ENCODE results near the gene TMEM154. TPM values are rescaled to one million over a fixed set of nuclear protein-coding genes. Genes with fewer than 3 reads are reported as not detected.

Gene TMEM154
- total and polyA plus RNA-seq, 4 donors, result 1.6 to 18.9 (median 8.5) TPM

DNA sequence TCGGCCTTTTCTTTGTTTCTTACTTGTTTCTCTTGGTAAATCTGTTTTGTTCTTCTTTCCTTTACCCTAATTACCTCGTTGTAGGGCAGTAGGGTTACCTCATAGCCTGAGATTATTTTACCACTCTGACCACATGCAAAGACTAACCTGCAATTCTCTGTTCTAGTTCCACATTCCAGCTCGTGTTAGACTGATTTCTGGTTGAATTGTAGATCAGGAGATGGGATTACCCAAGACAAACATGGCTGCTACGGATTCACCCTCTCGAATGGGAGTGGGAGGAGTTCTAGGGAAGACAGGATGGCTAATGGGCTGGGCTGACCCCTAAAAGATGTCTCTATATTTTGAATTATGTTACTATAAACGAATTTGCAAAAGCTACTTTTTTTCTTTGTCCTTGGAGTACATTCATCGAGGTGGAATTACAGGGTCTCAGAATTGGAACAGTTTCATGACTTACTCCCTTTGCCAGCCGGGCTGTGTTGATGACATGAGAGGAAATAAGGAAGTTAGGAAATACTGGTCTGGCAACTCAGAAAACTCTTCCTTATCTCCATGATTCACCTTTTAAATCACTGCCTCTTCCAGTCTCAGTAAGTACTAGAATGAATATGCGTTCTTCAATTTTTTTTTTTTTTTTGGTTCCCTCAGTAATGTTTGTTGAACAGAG, 107.2 kb downstream of the TMEM154 start:
- Histone ChIP-seq H3K27ac (ENCODE audit: low read depth in 1 of 2, low read length in 1 of 2) (no peak overlapping the region), H3K9me3 (ENCODE audit: control insufficient read depth in 4 of 4, insufficient read depth in 3 of 4, low read length in 3 of 4) (no peaks in the 10 kb centered on the region), H3K36me3 (ENCODE audit: control insufficient read depth in 4 of 4, insufficient read depth in 4 of 4, low read length in 4 of 4) (no peaks in the 10 kb centered on the region), H3K4me3 (no peak overlapping the region), H3K4me1 (ENCODE audit: control insufficient read depth in 5 of 5, insufficient read depth in 5 of 5, low read length in 5 of 5) (peaks cover 0 to 22% (median 4%) of the 10 kb centered on the region in 5 donors), H3K9ac (ENCODE audit: insufficient read depth in 1 of 2, low read length in 2 of 2) (no peak overlapping the region), H3K27me3 (ENCODE audit: control insufficient read depth in 3 of 3, insufficient read depth in 3 of 3, low read length in 2 of 3) (no peaks in the 10 kb centered on the region)
- WGBS, 2 donors, result 50 to 56% methylated on average over 9 of the region's 9 CpGs
- TF ChIP-seq, protein P1, sequence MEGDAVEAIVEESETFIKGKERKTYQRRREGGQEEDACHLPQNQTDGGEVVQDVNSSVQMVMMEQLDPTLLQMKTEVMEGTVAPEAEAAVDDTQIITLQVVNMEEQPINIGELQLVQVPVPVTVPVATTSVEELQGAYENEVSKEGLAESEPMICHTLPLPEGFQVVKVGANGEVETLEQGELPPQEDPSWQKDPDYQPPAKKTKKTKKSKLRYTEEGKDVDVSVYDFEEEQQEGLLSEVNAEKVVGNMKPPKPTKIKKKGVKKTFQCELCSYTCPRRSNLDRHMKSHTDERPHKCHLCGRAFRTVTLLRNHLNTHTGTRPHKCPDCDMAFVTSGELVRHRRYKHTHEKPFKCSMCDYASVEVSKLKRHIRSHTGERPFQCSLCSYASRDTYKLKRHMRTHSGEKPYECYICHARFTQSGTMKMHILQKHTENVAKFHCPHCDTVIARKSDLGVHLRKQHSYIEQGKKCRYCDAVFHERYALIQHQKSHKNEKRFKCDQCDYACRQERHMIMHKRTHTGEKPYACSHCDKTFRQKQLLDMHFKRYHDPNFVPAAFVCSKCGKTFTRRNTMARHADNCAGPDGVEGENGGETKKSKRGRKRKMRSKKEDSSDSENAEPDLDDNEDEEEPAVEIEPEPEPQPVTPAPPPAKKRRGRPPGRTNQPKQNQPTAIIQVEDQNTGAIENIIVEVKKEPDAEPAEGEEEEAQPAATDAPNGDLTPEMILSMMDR (IDR thresholded peaks at IDR 0.05; ENCODE audit: control extremely low read depth, extremely low read depth), result no peak
- peak; percentile 49 for ATAC-seq (ENCODE audit: insufficient read depth, low FRiP score)
- DNase-seq, result peak; percentile 60 to 84 (median 81)

DNA sequence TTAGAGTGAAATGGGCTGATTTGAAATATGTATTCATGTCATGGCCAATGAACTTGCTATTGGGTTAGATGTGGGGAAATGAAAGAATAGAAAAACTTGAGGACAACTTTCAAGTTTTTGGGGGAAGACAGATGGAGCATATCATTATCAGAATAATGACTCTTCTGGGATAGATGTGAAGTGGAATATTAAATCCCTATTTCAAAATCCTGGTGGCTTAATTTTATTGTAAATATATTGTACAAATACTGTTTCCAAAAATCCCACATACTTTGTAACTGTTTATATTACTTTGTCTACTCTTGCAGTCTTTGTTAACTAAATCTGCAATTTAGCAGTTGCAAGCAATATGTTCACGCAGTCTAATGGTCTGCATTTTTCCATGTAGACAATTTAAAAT, 108.0 kb downstream of the TMEM154 start:
- ATAC-seq (ENCODE audit: insufficient read depth, low FRiP score), result no peak
- H3K9me3 ChIP-seq (ENCODE audit: control insufficient read depth in 4 of 4, insufficient read depth in 3 of 4, low read length in 3 of 4), result no peaks in the 10 kb centered on the region
- no peak overlapping the region for H3K27ac ChIP-seq (ENCODE audit: low read depth in 1 of 2, low read length in 1 of 2)
- H3K9ac ChIP-seq (ENCODE audit: insufficient read depth in 1 of 2, low read length in 2 of 2), result no peak overlapping the region
- TF ChIP-seq, protein P1 (IDR thresholded peaks at IDR 0.05; ENCODE audit: control extremely low read depth, extremely low read depth), result no peak
- H3K4me1 ChIP-seq (ENCODE audit: control insufficient read depth in 5 of 5, insufficient read depth in 5 of 5, low read length in 5 of 5), result peaks cover 0 to 22% (median 4%) of the 10 kb centered on the region in 5 donors
- WGBS, 2 donors, result 86 to 88% methylated on average over 1 of the region's 1 CpG
- no peaks in the 10 kb centered on the region for H3K36me3 ChIP-seq (ENCODE audit: control insufficient read depth in 4 of 4, insufficient read depth in 4 of 4, low read length in 4 of 4)
- peak in 2 of 3 donors; percentile 84 to 90 for DNase-seq
- H3K4me3 ChIP-seq, result no peak overlapping the region
- no peaks in the 10 kb centered on the region for H3K27me3 ChIP-seq (ENCODE audit: control insufficient read depth in 3 of 3, insufficient read depth in 3 of 3, low read length in 2 of 3)

DNA sequence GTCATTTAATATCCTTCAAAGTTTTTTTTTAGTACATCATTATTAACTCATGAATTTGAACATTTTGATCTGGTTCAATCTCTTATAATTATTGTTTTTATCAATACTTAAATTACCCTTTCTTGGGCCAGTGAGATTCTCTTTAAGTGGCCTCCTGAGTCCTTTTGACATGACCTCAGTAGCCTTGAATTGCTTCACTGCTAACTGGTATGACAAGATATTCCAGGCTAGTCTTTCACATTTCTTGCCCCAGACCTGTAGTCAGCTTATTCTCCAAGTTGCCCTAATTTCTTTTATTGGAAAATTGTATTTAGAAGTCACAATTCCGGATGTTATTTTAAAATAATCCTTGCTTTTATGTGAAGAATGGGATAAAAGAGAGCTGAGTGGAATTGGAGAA, 108.5 kb downstream of the TMEM154 start:
- H3K9me3 ChIP-seq (ENCODE audit: control insufficient read depth in 4 of 4, insufficient read depth in 3 of 4, low read length in 3 of 4), result no peaks in the 10 kb centered on the region
- H3K27ac ChIP-seq (ENCODE audit: low read depth in 1 of 2, low read length in 1 of 2), result no peak overlapping the region
- no peak overlapping the region for H3K9ac ChIP-seq (ENCODE audit: insufficient read depth in 1 of 2, low read length in 2 of 2)
- 87 to 93% methylated on average over 1 of the region's 1 CpG for WGBS, 2 donors
- no peaks in the 10 kb centered on the region for H3K36me3 ChIP-seq (ENCODE audit: control insufficient read depth in 4 of 4, insufficient read depth in 4 of 4, low read length in 4 of 4)
- ATAC-seq (ENCODE audit: insufficient read depth, low FRiP score) (no peak), DNase-seq (no peak)
- H3K27me3 ChIP-seq (ENCODE audit: control insufficient read depth in 3 of 3, insufficient read depth in 3 of 3, low read length in 2 of 3), result no peaks in the 10 kb centered on the region
- H3K4me1 ChIP-seq (ENCODE audit: control insufficient read depth in 5 of 5, insufficient read depth in 5 of 5, low read length in 5 of 5), result peaks cover 0 to 22% (median 4%) of the 10 kb centered on the region in 5 donors
- TF ChIP-seq, protein P1 (IDR thresholded peaks at IDR 0.05; ENCODE audit: control extremely low read depth, extremely low read depth), result no peak
- H3K4me3 ChIP-seq, result no peak overlapping the region

Other genes with a start within 250 kb of the TMEM154 start
- 10 to 100 TPM; 29.6 to 82.1 TPM for gene FBXW7, start 143.9 kb downstream of the TMEM154 start, total RNA-seq
- gene FBXW7, start 143.9 kb downstream of the TMEM154 start, polyA plus RNA-seq, result 10 to 100 TPM in 1 of 2 donors, 1 to 10 TPM in 1; 7.6 to 11.5 TPM
- 1 to 10 TPM; 1.2 to 2.1 TPM for gene TIGD4, start 99.7 kb upstream of the TMEM154 start, total RNA-seq
- under 1 TPM; 0.33 to 0.41 TPM for gene TIGD4, start 99.7 kb upstream of the TMEM154 start, polyA plus RNA-seq
- 10 to 100 TPM; 28.6 to 65.8 TPM for gene ARFIP1, start 100.0 kb upstream of the TMEM154 start, total RNA-seq
- 10 to 100 TPM; 20.9 to 21.6 TPM for gene ARFIP1, start 100.0 kb upstream of the TMEM154 start, polyA plus RNA-seq

Data from lung (tissue), 12 donors.